ENCODE measurements around the gene COX7A1. TPM values are rescaled to one million over a fixed set of nuclear protein-coding genes. Genes with fewer than 3 reads are reported as not detected.
A peak's percentile ranks its signal among the peaks of the same experiment; 100 is the strongest.

The COX7A1 gene
- total RNA-seq, 1 experiment from 2014 or later = not detected

- Histone ChIP-seq H4K5ac (ENCODE audit: insufficient read length, low read depth, low read length) (peak overlapping the region; percentile 23), H2BK12ac (ENCODE audit: insufficient read length, low read depth, low read length) (no peak overlapping the region), H4K91ac (ENCODE audit: insufficient read length, low read depth, low read length) (no peak overlapping the region), H3T11ph (ENCODE audit: low read length) (no peak overlapping the region), H3K79me2 (ENCODE audit: insufficient read depth, low read length) (no peaks in the 10 kb centered on the region), H2BK20ac (ENCODE audit: low read depth, low read length, poor library complexity, severe bottlenecking) (no peak overlapping the region), H3K27ac (ENCODE audit: insufficient read length, low read depth, low read length) (peak overlapping the region; percentile 32), H4K8ac (replicated peaks; ENCODE audit: insufficient read length, low read depth, low read length) (no peak overlapping the region), H3K4me1 (ENCODE audit: insufficient read depth, low read length) (peaks cover 4% of the 10 kb centered on the region; the same call in 1 of the 2 replicates), H3K9ac (ENCODE audit: extremely low read depth, insufficient read length, low read length) (no peak overlapping the region), H3K23me2 (ENCODE audit: insufficient read length, low read depth, low read length, poor library complexity, severe bottlenecking) (no peaks in the 10 kb centered on the region), H4K20me1 (ENCODE audit: control insufficient read depth, insufficient read depth, insufficient read length) (no peaks in the 10 kb centered on the region), H3K4ac (ENCODE audit: low read depth, low read length) (no peak overlapping the region), H2AFZ (ENCODE audit: low read length) (no peak overlapping the region), H3K23ac (ENCODE audit: insufficient read length, low read depth, low read length) (no peak overlapping the region), H2BK120ac (ENCODE audit: low read depth, low read length, poor library complexity, severe bottlenecking) (no peak overlapping the region), H2BK5ac (ENCODE audit: insufficient read length, low read length) (no peak overlapping the region), H3K4me2 (ENCODE audit: insufficient read depth, insufficient read length, low read length) (no peak overlapping the region), H3K27me3 (ENCODE audit: insufficient read depth, low read length) (no peaks in the 10 kb centered on the region), H3K56ac (ENCODE audit: insufficient read length, low read depth, low read length) (no peak overlapping the region), H3K14ac (ENCODE audit: insufficient read depth, low read length) (no peak overlapping the region), H3K18ac (ENCODE audit: insufficient read length, low read depth, low read length) (no peak overlapping the region), H3K79me1 (ENCODE audit: insufficient read depth, low read depth, low read length, poor library complexity, severe bottlenecking) (no peaks in the 10 kb centered on the region), H3K9me3 (ENCODE audit: control insufficient read depth, low read depth, low read length) (no peaks in the 10 kb centered on the region), H2AK5ac (ENCODE audit: insufficient read length, low read length) (no peak overlapping the region), H2BK15ac (ENCODE audit: low read depth, low read length) (no peak overlapping the region)
- Mint-ChIP-seq H3K27me3 (ENCODE audit: low read depth) (no peaks in the 10 kb centered on the region), H3K27ac (peak overlapping the region; percentile 12 to 50 (median 41); a peak in 4 of 7 replicates), H3K4me1 (peaks cover 6 to 17% of the 10 kb centered on the region in 2 experiments; a peak in 3 of 4 replicates), H3K36me3 (ENCODE audit: insufficient read depth in 1 of 3, low read depth in 3 of 3) (no peaks in the 10 kb centered on the region), H3K9me3 (no peaks in the 10 kb centered on the region), H3K4me3 (no peak overlapping the region)
- no peak for TF ChIP-seq CTCF (conservative IDR thresholded peaks at IDR 0.05)
- no CpG with 5 or more reads among the region's 10 CpGs for WGBS (ENCODE audit: extremely low coverage, insufficient read length, low lambda C conversion rate)
- DNase-seq = peak; percentile 32
Observed at GRCh38 chr19:36183245-36183628, 31.0 kb upstream of the COX7A1 start.
